Ovary (tissue), 9 donors: Measurements from ENCODE around the gene RAVER2. TPM values are rescaled to one million over a fixed set of nuclear protein-coding genes. Genes with fewer than 3 reads are reported as not detected.

Experiments used
- DNase-seq, 5 donors: peaks; one replicate each; pipeline ENCODE4 v3.0.0-alpha.2; 2019 to 2020
- H3K27ac ChIP-seq, 2 donors: fragments of 200-600 bp; one replicate each; pipeline versions ENCODE4 v1.5.1 to v1.8.0; 2019 to 2022
- H3K27me3 ChIP-seq: fragments of 200-600 bp; one replicate; pipeline ENCODE4 v1.8.0; 2022
- H3K36me3 ChIP-seq: fragments of 200-600 bp; sonication (generic); one replicate; pipeline ENCODE4 v1.5.1; 2019
- H3K4me1 ChIP-seq: one replicate; pipeline ENCODE4 v1.8.1; 2013; ENCODE audit warnings: mild to moderate bottlenecking, moderate library complexity; ENCODE audit not compliant: insufficient read depth
- H3K4me3 ChIP-seq: fragments of 200-600 bp; sonication (generic); one replicate; pipeline ENCODE4 v1.5.1; 2017
- H3K9me3 ChIP-seq, 2 donors: fragments of 200-600 bp in 1 of 2; sonication (generic) in 1 of 2; one replicate each; pipeline versions ENCODE4 v1.5.1 to v1.8.1; 2013 to 2019; ENCODE audit warnings: mild to moderate bottlenecking in 1 of 2, moderate library complexity in 1 of 2
- EP300 ChIP-seq: sonication (generic); formaldehyde crosslinking; IDR thresholded peaks from one replicate; pipeline ENCODE4 v1.6.1; 2017; ENCODE audit warnings: antibody characterized with exemption
- POLR2A ChIP-seq: fragments of 450-650 bp; IDR thresholded peaks from one replicate; pipeline ENCODE4 v1.6.1; 2017; ENCODE audit warnings: antibody characterized with exemption, mild to moderate bottlenecking, moderate library complexity
- WGBS, 3 donors: extraction: QIAGEN DNeasy Blood & Tissue Kit in 1 of 3; methylation state at CpG; one replicate each; pipeline versions ENCODE4 v1.1.5 to v1.1.7; 2013 to 2017; 5-methylcytosine and 5-hydroxymethylcytosine counted together
- intact Hi-C, 4 donors: fragments of 100-400 bp; cut with DNase I; formaldehyde crosslinking; loops; one replicate each; pipeline versions ENCODE4 v1.11.0 to v1.15.1; 2022 to 2023
- polyA plus RNA-seq, 2 donors: library from polyadenylated mRNA; stranded (reverse); fragments of 200-250 nt in 1 of 2; fragments of 350-450 nt in 1 of 2; fragmentation: Illumina TruSeq in 1 of 2; extraction: RNeasy Lipid Tissue Mini Kit (QIAGEN cat#74804) in 1 of 2; gene quantifications; one replicate each; pipeline ENCODE4 v1.2.3, GENCODE V29; 2013 to 2014
- total RNA-seq, 7 donors: library from RNA; depleted of rRNA in 2 of 7; stranded (reverse); fragments of >200 nt in 2 of 7; fragmentation: NEBNext Ultra II Directional in 3 of 7; extraction: Animal tissue kit (Norgen Biotek cat#: 25700) in 3 of 7; gene quantifications; one replicate each; pipeline versions ENCODE4 v1.1.0 to v1.2.4, GENCODE V29; 2016 to 2023
- TF ChIP-seq, protein P1 (sequence below), 3 donors: fragments of 450-650 bp in 2 of 3; fragments of 200-600 bp in 1 of 3; IDR thresholded peaks; one replicate each; pipeline versions ENCODE4 v1.5.1 to v1.8.0; 2016 to 2022; ENCODE audit warnings: antibody characterized with exemption in 3 of 3, mild to moderate bottlenecking in 1 of 3
- donor health status: DM: no; HTN: no; CAD: no; lungs with moderate emphysema.
- donor health status: DM: no; HTN: no; CAD: no.
- donor health status: Bipolar disorder and iron deficiency.
- donor health status: DM: yes; HTN: yes; CAD: no.
- donor health status: DM: no; HTN: no; CAD: no.
- donor health status: DM: yes; HTN: yes; CAD: no.

The RAVER2 gene
- total and polyA plus RNA-seq, 9 donors, result 5.0 to 10.7 (median 7.9) TPM

DNA sequence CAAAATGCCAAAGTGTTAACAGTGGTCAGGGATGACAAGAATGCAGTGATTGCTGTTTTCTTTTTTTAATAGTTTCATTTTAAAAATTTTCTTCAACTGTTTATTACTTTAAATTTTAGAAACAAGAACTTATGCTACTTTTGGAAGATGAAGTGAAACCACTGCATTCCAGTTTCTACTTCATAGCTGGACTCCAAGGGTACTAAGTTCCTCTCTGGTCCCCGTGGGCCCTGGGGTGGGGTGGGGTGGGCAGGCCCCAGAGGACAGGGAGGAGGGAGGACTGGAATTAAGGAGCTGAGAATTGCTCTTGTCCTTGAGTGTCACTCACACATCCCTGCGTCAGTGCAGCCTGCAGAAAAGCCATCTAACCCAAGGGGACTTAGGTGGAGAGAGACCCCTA, 97.3 kb downstream of the RAVER2 start:
- TF ChIP-seq, protein P1, sequence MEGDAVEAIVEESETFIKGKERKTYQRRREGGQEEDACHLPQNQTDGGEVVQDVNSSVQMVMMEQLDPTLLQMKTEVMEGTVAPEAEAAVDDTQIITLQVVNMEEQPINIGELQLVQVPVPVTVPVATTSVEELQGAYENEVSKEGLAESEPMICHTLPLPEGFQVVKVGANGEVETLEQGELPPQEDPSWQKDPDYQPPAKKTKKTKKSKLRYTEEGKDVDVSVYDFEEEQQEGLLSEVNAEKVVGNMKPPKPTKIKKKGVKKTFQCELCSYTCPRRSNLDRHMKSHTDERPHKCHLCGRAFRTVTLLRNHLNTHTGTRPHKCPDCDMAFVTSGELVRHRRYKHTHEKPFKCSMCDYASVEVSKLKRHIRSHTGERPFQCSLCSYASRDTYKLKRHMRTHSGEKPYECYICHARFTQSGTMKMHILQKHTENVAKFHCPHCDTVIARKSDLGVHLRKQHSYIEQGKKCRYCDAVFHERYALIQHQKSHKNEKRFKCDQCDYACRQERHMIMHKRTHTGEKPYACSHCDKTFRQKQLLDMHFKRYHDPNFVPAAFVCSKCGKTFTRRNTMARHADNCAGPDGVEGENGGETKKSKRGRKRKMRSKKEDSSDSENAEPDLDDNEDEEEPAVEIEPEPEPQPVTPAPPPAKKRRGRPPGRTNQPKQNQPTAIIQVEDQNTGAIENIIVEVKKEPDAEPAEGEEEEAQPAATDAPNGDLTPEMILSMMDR (IDR thresholded peaks at IDR 0.05), result no peak
- TF ChIP-seq POLR2A, result no peak
- TF ChIP-seq EP300, result no peak
- Histone ChIP-seq H3K4me3 (no peak overlapping the region), H3K36me3 (no peaks in the 10 kb centered on the region), H3K9me3 (no peaks in the 10 kb centered on the region), H3K27me3 (no peaks in the 10 kb centered on the region), H3K27ac (peak overlapping the region in 1 of 2 donors; percentile 9), H3K4me1 (peaks cover 2% of the 10 kb centered on the region)
- WGBS, 3 donors, result 31 to 50% (median 31%) methylated on average over 2 of the region's 2 CpGs
- no peak for DNase-seq
- intact Hi-C loops, result loop anchor here in 1 of 4 donors (10.0 kb wide), 1 partner anchor 373 kb away; no protein-coding TSS in a partner anchor

DNA sequence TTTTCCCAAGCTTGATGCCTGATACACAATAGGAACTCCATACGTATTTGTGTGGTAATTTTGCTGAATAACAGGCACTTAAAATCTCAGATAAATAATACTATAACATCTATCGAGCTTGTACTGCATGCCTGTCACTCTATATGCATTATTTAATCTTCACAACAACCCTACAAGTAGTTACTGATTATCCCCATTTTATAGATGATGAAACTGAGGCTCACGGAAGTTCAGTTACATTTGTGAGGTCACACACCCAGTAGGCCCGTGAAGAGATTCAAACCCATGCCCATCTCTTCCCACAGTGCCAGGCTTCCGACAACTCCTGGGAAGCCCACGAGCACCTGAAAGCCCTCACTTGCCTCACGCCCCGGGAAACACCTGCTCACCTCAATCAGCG, 98.8 kb downstream of the RAVER2 start:
- Histone ChIP-seq H3K4me3 (no peak overlapping the region), H3K27me3 (no peaks in the 10 kb centered on the region), H3K36me3 (no peaks in the 10 kb centered on the region), H3K27ac (no peak overlapping the region), H3K4me1 (peaks cover 2% of the 10 kb centered on the region), H3K9me3 (no peaks in the 10 kb centered on the region)
- no peak for TF ChIP-seq POLR2A
- TF ChIP-seq, protein P1 (IDR thresholded peaks at IDR 0.05), result no peak
- no peak for TF ChIP-seq EP300
- DNase-seq, result no peak
- intact Hi-C loops, result loop anchor here in 1 of 4 donors (10.0 kb wide), 1 partner anchor 371 kb away; no protein-coding TSS in a partner anchor
- WGBS, 3 donors, result 87 to 92% (median 91%) methylated on average over 9 of the region's 9 CpGs

DNA sequence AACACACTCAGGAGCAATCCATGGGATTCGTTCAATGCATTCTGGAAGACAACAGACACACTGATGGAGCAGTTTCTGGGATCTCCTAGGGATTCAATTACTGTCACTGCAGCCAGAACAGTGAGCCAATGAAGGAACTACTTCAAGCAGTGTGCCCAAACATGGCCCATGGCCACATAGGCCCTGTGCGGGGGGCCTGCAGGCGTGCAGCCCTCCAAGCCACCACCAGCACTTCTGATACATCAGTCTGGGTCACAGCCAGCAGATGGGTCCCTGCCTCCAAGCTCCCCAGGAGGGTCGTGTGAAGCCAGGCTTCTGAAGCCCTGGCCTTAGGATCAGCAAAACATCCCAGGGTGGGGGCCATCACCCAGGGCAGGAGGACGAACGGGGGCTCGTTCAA, 99.3 kb downstream of the RAVER2 start:
- WGBS, 3 donors, result 83 to 85% (median 84%) methylated on average over 7 of the region's 7 CpGs

DNA sequence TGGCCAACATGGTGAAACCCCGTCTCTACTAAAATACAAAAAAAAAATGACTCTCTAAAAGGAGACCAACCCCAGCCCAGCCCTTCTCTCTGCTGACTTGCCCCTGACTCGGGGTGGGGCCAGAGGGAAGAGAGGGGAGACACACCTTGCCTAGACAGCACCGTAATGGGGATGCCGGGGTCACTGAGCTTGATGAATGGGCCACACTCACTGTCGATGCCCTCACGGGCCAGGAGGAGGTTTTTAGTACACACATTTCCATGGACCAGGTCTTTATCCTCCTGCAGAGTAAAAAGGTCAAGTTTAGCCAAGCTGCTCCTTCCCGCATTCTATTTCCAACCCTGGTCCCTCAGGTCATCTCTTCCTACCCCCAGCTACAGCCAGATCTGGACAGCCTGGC, 99.7 kb downstream of the RAVER2 start:
- Histone ChIP-seq H3K27ac (no peak overlapping the region), H3K4me1 (peaks cover 2% of the 10 kb centered on the region), H3K9me3 (no peaks in the 10 kb centered on the region), H3K27me3 (no peaks in the 10 kb centered on the region), H3K36me3 (no peaks in the 10 kb centered on the region), H3K4me3 (no peak overlapping the region)
- TF ChIP-seq EP300 (no peak), POLR2A (no peak)
- TF ChIP-seq, protein P1 (IDR thresholded peaks at IDR 0.05), result no peak
- DNase-seq, result no peak
- intact Hi-C loops, result loop anchor here in 1 of 4 donors (10.0 kb wide), 1 partner anchor 370 kb away; no protein-coding TSS in a partner anchor
- WGBS, 3 donors, result 89 to 93% (median 90%) methylated on average over 7 of the region's 7 CpGs

More for the DNA sequence above, 99.3 kb downstream of the RAVER2 start:
- Histone ChIP-seq H3K4me1 (peaks cover 2% of the 10 kb centered on the region), H3K36me3 (no peaks in the 10 kb centered on the region), H3K27me3 (no peaks in the 10 kb centered on the region), H3K9me3 (no peaks in the 10 kb centered on the region), H3K4me3 (no peak overlapping the region), H3K27ac (no peak overlapping the region)
- intact Hi-C loops, result loop anchor here in 1 of 4 donors (10.0 kb wide), 1 partner anchor 371 kb away; no protein-coding TSS in a partner anchor
- DNase-seq, result no peak
- TF ChIP-seq POLR2A (no peak), EP300 (no peak)
- TF ChIP-seq, protein P1 (IDR thresholded peaks at IDR 0.05), result no peak
